Activated CD8-positive, alpha-beta memory T cell treated with anti-CD3 and anti-CD28 coated beads for 24 hours (primary cell): ENCODE results near the gene TRAPPC2.

Experiments used
- DNase-seq: peaks from one replicate; pipeline ENCODE4 v3.0.0-alpha.2; 2020

The TRAPPC2 gene

DNA sequence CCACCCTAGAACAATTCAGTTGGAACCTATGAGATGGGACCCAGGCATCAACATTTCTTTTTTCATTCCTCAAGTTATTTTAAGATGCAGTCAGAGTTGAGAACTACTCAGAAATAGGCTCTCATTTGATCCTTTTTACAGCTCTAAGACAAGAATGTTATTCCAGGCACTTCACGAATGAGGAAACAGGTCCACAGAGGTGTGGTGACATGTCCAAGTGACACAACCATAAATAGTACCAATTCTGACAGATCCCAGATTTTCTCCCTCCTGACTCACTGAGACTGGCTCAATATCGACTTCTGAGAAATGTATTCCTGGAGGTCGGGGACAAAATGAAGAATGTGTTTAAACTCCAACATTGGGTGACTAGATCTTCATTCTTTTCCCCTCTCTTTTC lies 70.4 kb downstream of the TRAPPC2 start:
- no peak for DNase-seq

DNA sequence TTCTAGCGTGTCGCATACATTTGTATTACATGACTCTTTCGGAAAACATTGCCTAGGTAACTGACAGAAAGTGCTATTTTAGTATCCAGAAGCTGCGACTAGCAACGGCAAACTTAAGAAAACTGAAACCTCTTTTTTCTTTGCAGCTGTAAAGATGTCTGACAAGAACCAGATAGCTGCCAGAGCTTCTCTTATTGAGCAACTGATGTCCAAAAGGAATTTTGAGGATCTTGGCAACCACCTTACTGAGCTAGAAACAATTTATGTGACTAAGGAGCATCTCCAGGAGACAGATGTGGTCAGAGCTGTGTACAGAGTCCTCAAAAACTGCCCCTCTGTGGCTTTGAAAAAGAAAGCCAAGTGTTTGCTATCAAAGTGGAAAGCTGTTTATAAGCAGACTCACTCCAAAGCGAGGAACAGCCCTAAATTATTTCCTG lies 72.0 kb downstream of the TRAPPC2 start:
- no peak for DNase-seq
